ENCODE results near the gene TMEM205.

- TF ChIP-seq, protein P1, sequence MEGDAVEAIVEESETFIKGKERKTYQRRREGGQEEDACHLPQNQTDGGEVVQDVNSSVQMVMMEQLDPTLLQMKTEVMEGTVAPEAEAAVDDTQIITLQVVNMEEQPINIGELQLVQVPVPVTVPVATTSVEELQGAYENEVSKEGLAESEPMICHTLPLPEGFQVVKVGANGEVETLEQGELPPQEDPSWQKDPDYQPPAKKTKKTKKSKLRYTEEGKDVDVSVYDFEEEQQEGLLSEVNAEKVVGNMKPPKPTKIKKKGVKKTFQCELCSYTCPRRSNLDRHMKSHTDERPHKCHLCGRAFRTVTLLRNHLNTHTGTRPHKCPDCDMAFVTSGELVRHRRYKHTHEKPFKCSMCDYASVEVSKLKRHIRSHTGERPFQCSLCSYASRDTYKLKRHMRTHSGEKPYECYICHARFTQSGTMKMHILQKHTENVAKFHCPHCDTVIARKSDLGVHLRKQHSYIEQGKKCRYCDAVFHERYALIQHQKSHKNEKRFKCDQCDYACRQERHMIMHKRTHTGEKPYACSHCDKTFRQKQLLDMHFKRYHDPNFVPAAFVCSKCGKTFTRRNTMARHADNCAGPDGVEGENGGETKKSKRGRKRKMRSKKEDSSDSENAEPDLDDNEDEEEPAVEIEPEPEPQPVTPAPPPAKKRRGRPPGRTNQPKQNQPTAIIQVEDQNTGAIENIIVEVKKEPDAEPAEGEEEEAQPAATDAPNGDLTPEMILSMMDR (IDR thresholded peaks at IDR 0.05; ENCODE audit: low read length): no peak
- no peak for TF ChIP-seq EZH2 (IDR thresholded peaks at IDR 0.05; ENCODE audit: borderline replicate concordance, low read length)
Observed at GRCh38 chr19:11355160-11356073, 9.3 kb upstream of the TMEM205 start, which contains the start of gene PLPPR2.
